Muscle layer of duodenum (tissue), 2 donors: Measurements from ENCODE around the gene BPI.

ENCODE experiments used
- H3K27ac ChIP-seq: one replicate; pipeline ENCODE4 v1.7.0; 2013; ENCODE audit warnings: mild to moderate bottlenecking, low read length
- H3K27me3 ChIP-seq: one replicate; pipeline ENCODE4 v1.7.0; 2013; ENCODE audit warnings: low read depth, mild to moderate bottlenecking, control low read depth, low read length
- H3K36me3 ChIP-seq, 2 donors: one replicate each; pipeline ENCODE4 v1.7.0; 2013; ENCODE audit warnings: low read length in 2 of 2, control low read depth in 1 of 2, mild to moderate bottlenecking in 1 of 2; ENCODE audit not compliant: insufficient read depth in 2 of 2, control insufficient read depth in 1 of 2
- H3K4me1 ChIP-seq, 2 donors: one replicate each; pipeline ENCODE4 v1.7.0; 2013; ENCODE audit warnings: low read length in 2 of 2, mild to moderate bottlenecking in 2 of 2, control low read depth in 1 of 2, moderate library complexity in 1 of 2; ENCODE audit not compliant: insufficient read depth in 2 of 2, control insufficient read depth in 1 of 2
- H3K4me3 ChIP-seq, 2 donors: one replicate each; pipeline ENCODE4 v1.7.0; 2013; ENCODE audit warnings: low read length in 2 of 2, low read depth in 1 of 2, mild to moderate bottlenecking in 1 of 2
- H3K9me3 ChIP-seq, 2 donors: one replicate each; pipeline ENCODE4 v1.7.0; 2013; ENCODE audit warnings: low read length in 2 of 2, control low read depth in 1 of 2, mild to moderate bottlenecking in 1 of 2; ENCODE audit not compliant: control insufficient read depth in 1 of 2
- donor health status: healthy.

Gene BPI

GRCh38 chr20:38267296-38267695 is 36.7 kb upstream of the BPI start:
- H3K9me3 ChIP-seq = no peaks in the 10 kb centered on the region
- no peaks in the 10 kb centered on the region for H3K36me3 ChIP-seq
- H3K27ac ChIP-seq = no peak overlapping the region
- no peaks in the 10 kb centered on the region for H3K27me3 ChIP-seq
- peaks cover 8 to 13% of the 10 kb centered on the region in 2 donors for H3K4me1 ChIP-seq
- no peak overlapping the region for H3K4me3 ChIP-seq

- no peak overlapping the region for H3K27ac ChIP-seq
- peaks cover 8 to 13% of the 10 kb centered on the region in 2 donors for H3K4me1 ChIP-seq
- no peaks in the 10 kb centered on the region for H3K36me3 ChIP-seq
- H3K27me3 ChIP-seq = no peaks in the 10 kb centered on the region
- H3K4me3 ChIP-seq = no peak overlapping the region
- no peaks in the 10 kb centered on the region for H3K9me3 ChIP-seq
Observed at GRCh38 chr20:38267901-38268514, 35.9 kb upstream of the BPI start.

GRCh38 chr20:38269040-38269439 is 34.9 kb upstream of the BPI start:
- H3K9me3 ChIP-seq = no peaks in the 10 kb centered on the region

GRCh38 chr20:38269715-38270114 is 34.2 kb upstream of the BPI start:
- Histone ChIP-seq H3K4me3 (no peak overlapping the region), H3K4me1 (peaks cover 8 to 13% of the 10 kb centered on the region in 2 donors), H3K9me3 (no peaks in the 10 kb centered on the region), H3K27me3 (no peaks in the 10 kb centered on the region), H3K27ac (no peak overlapping the region), H3K36me3 (no peaks in the 10 kb centered on the region)

More at GRCh38 chr20:38269040-38269439, 34.9 kb upstream of the BPI start:
- Histone ChIP-seq H3K27ac (no peak overlapping the region), H3K36me3 (no peaks in the 10 kb centered on the region), H3K4me1 (peaks cover 8 to 13% of the 10 kb centered on the region in 2 donors), H3K4me3 (no peak overlapping the region), H3K27me3 (no peaks in the 10 kb centered on the region)

GRCh38 chr20:38270869-38271605 is 32.9 kb upstream of the BPI start:
- H3K36me3 ChIP-seq = no peaks in the 10 kb centered on the region
- H3K4me3 ChIP-seq = no peak overlapping the region
- peaks cover 8 to 13% of the 10 kb centered on the region in 2 donors for H3K4me1 ChIP-seq
- H3K9me3 ChIP-seq = no peaks in the 10 kb centered on the region
- no peak overlapping the region for H3K27ac ChIP-seq
- no peaks in the 10 kb centered on the region for H3K27me3 ChIP-seq

GRCh38 chr20:38271608-38272120 is 32.3 kb upstream of the BPI start:
- Histone ChIP-seq H3K27ac (no peak overlapping the region), H3K36me3 (no peaks in the 10 kb centered on the region), H3K9me3 (no peaks in the 10 kb centered on the region), H3K27me3 (no peaks in the 10 kb centered on the region), H3K4me3 (no peak overlapping the region), H3K4me1 (peaks cover 8 to 13% of the 10 kb centered on the region in 2 donors)

GRCh38 chr20:38272398-38272797 is 31.6 kb upstream of the BPI start:
- no peak overlapping the region for H3K4me3 ChIP-seq
- no peaks in the 10 kb centered on the region for H3K27me3 ChIP-seq
- H3K36me3 ChIP-seq = no peaks in the 10 kb centered on the region
- no peaks in the 10 kb centered on the region for H3K9me3 ChIP-seq
- H3K27ac ChIP-seq = no peak overlapping the region
- peaks cover 8 to 13% of the 10 kb centered on the region in 2 donors for H3K4me1 ChIP-seq

GRCh38 chr20:38272961-38273360 is 31.0 kb upstream of the BPI start:
- H3K27me3 ChIP-seq = no peaks in the 10 kb centered on the region
- no peak overlapping the region for H3K4me3 ChIP-seq
- no peak overlapping the region for H3K27ac ChIP-seq
- peaks cover 8 to 13% of the 10 kb centered on the region in 2 donors for H3K4me1 ChIP-seq
- H3K36me3 ChIP-seq = no peaks in the 10 kb centered on the region
- H3K9me3 ChIP-seq = no peaks in the 10 kb centered on the region

GRCh38 chr20:38275815-38276550 is 28.0 kb upstream of the BPI start:
- Histone ChIP-seq H3K36me3 (no peaks in the 10 kb centered on the region), H3K4me3 (no peak overlapping the region), H3K9me3 (no peaks in the 10 kb centered on the region), H3K4me1 (peaks cover 3 to 14% of the 10 kb centered on the region in 2 donors), H3K27ac (no peak overlapping the region), H3K27me3 (no peaks in the 10 kb centered on the region)

- Histone ChIP-seq H3K4me1 (peaks cover 0 to 7% of the 10 kb centered on the region in 2 donors), H3K27me3 (no peaks in the 10 kb centered on the region), H3K9me3 (no peaks in the 10 kb centered on the region), H3K27ac (no peak overlapping the region), H3K4me3 (no peak overlapping the region), H3K36me3 (no peaks in the 10 kb centered on the region)
Observed at GRCh38 chr20:38277285-38277684, 26.7 kb upstream of the BPI start.

- H3K4me1 ChIP-seq = peaks cover 0 to 7% of the 10 kb centered on the region in 2 donors
- H3K4me3 ChIP-seq = no peak overlapping the region
- no peaks in the 10 kb centered on the region for H3K9me3 ChIP-seq
- H3K27me3 ChIP-seq = no peaks in the 10 kb centered on the region
- no peaks in the 10 kb centered on the region for H3K36me3 ChIP-seq
- no peak overlapping the region for H3K27ac ChIP-seq
Observed at GRCh38 chr20:38277691-38278090, 26.3 kb upstream of the BPI start.
